HepG2 (cell line): ENCODE measurements around the gene CNPY4. TPM values are rescaled to one million over a fixed set of nuclear protein-coding genes. Genes with fewer than 3 reads are reported as not detected.

Experiments
- ADNP ChIP-seq: sonication (generic); formaldehyde crosslinking; IDR thresholded peaks from 2 replicates; pipeline ENCODE4 v1.4.0; 2020; ENCODE audit warnings: missing genetic modification reagents
- SAP130 ChIP-seq: IDR thresholded peaks from 2 replicates; pipeline ENCODE4 v1.6.1; 2016; ENCODE audit warnings: low read depth
- ZEB1 ChIP-seq: IDR thresholded peaks from 2 replicates; pipeline ENCODE4 v1.6.1; 2012; ENCODE audit warnings: mild to moderate bottlenecking, low read depth, inconsistent platforms; ENCODE audit not compliant: insufficient replicate concordance
- ZFP90 ChIP-seq: sonication (generic); formaldehyde crosslinking; IDR thresholded peaks from 2 replicates; pipeline ENCODE4 v1.8.0; 2022; ENCODE audit warnings: missing genetic modification reagents, mild to moderate bottlenecking, inconsistent platforms, borderline replicate concordance
- ZKSCAN1 ChIP-seq: fragments of 150-350 bp; IDR thresholded peaks from 2 replicates; pipeline ENCODE4 v1.6.1; 2014; ENCODE audit warnings: low read length
- ZNF329 ChIP-seq: sonication (generic); formaldehyde crosslinking; IDR thresholded peaks from 2 replicates; pipeline ENCODE4 v1.9.0; 2021; ENCODE audit warnings: low read depth, mild to moderate bottlenecking, missing genetic modification reagents
- polyA plus RNA-seq, 8 experiments: library from polyadenylated mRNA; depleted of rRNA in 3 of 8; stranded (reverse) in 7 of 8; unstranded in 1 of 8; fragments of >200 nt; fragmentation: Illumina TruSeq in 4 of 8; extraction: Trizol in 4 of 8; gene quantifications; 2 replicates each; pipeline versions ENCODE4 v1.2.1 to v1.2.3, GENCODE V29; 2011 to 2016; ENCODE audit warnings: low read depth in 4 of 8, missing spikeins in 1 of 8, mixed read lengths in 1 of 8; ENCODE audit not compliant: insufficient read depth in 1 of 8
- total RNA-seq, 5 experiments: library from RNA; depleted of rRNA; stranded (reverse); fragments of >200 nt; fragmentation: Illumina TruSeq; extraction: Trizol; gene quantifications; 2 replicates each; pipeline ENCODE4 v1.2.3, GENCODE V29; 2016; ENCODE audit warnings: low read depth in 1 of 5
- TF ChIP-seq, protein P1 (sequence below), 2 experiments: fragments of 450-650 bp in 1 of 2; sonication (generic) in 1 of 2; formaldehyde crosslinking in 1 of 2; IDR thresholded peaks; 2 replicates each; pipeline versions ENCODE4 v1.6.1 to v1.8.0; 2016 to 2022; ENCODE audit warnings: antibody characterized with exemption in 1 of 2, mild to moderate bottlenecking in 1 of 2, missing genetic modification reagents in 1 of 2
- TF ChIP-seq, protein P2 (sequence below): sonication (generic); formaldehyde crosslinking; IDR thresholded peaks from 2 replicates; pipeline ENCODE4 v1.9.0; 2022; ENCODE audit warnings: missing genetic modification reagents, mild to moderate bottlenecking, borderline replicate concordance
- TF ChIP-seq, protein P3 (sequence below): IDR thresholded peaks from 2 replicates; pipeline ENCODE4 v1.6.1; 2016; ENCODE audit warnings: missing biosample characterization, missing genetic modification reagents, low read depth

Gene CNPY4
- total and polyA plus RNA-seq, 2 of the 13 experiments (the other 11 are each of a cell fraction or from before 2014, with no cell fraction given) = 6.2 to 12.7 TPM

DNA sequence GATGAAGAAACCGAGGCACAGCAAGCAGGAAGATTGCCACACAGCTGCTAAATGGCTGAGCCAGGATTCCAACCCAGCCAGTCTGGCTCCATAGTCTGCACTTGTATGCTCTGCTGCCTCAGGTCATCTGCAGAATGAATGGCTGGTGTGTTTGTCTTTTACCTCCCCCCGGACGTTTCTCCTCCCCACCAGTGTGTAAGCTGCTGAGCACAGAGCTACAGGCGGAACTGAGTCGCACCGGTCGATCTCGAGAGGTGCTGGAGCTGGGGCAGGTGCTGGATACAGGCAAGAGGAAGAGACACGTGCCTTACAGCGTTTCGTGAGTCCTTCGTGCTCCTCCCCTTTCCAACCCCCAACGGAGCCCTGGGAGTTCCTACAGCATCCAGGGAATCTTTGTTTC is 2.6 kb downstream of the CNPY4 start (continued):
- TF ChIP-seq, protein P1, sequence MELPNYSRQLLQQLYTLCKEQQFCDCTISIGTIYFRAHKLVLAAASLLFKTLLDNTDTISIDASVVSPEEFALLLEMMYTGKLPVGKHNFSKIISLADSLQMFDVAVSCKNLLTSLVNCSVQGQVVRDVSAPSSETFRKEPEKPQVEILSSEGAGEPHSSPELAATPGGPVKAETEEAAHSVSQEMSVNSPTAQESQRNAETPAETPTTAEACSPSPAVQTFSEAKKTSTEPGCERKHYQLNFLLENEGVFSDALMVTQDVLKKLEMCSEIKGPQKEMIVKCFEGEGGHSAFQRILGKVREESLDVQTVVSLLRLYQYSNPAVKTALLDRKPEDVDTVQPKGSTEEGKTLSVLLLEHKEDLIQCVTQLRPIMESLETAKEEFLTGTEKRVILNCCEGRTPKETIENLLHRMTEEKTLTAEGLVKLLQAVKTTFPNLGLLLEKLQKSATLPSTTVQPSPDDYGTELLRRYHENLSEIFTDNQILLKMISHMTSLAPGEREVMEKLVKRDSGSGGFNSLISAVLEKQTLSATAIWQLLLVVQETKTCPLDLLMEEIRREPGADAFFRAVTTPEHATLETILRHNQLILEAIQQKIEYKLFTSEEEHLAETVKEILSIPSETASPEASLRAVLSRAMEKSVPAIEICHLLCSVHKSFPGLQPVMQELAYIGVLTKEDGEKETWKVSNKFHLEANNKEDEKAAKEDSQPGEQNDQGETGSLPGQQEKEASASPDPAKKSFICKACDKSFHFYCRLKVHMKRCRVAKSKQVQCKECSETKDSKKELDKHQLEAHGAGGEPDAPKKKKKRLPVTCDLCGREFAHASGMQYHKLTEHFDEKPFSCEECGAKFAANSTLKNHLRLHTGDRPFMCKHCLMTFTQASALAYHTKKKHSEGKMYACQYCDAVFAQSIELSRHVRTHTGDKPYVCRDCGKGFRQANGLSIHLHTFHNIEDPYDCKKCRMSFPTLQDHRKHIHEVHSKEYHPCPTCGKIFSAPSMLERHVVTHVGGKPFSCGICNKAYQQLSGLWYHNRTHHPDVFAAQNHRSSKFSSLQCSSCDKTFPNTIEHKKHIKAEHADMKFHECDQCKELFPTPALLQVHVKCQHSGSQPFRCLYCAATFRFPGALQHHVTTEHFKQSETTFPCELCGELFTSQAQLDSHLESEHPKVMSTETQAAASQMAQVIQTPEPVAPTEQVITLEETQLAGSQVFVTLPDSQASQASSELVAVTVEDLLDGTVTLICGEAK (IDR thresholded peaks at IDR 0.05) = no peak
- TF ChIP-seq, protein P1 (CRISPR knock-in tag; IDR thresholded peaks at IDR 0.05) = no peak
- TF ChIP-seq, protein P2, sequence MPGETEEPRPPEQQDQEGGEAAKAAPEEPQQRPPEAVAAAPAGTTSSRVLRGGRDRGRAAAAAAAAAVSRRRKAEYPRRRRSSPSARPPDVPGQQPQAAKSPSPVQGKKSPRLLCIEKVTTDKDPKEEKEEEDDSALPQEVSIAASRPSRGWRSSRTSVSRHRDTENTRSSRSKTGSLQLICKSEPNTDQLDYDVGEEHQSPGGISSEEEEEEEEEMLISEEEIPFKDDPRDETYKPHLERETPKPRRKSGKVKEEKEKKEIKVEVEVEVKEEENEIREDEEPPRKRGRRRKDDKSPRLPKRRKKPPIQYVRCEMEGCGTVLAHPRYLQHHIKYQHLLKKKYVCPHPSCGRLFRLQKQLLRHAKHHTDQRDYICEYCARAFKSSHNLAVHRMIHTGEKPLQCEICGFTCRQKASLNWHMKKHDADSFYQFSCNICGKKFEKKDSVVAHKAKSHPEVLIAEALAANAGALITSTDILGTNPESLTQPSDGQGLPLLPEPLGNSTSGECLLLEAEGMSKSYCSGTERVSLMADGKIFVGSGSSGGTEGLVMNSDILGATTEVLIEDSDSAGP (CRISPR knock-in tag) = peak; percentile 47; the same call in 1 of the 2 replicates
- TF ChIP-seq ZEB1 (no peak), ZNF329 (CRISPR knock-in tag) (no peak), ADNP (no peak), ZFP90 (CRISPR knock-in tag) (no peak), ZKSCAN1 (no peak), SAP130 (CRISPR knock-in tag) (peak; percentile 84)
- TF ChIP-seq, protein P3, sequence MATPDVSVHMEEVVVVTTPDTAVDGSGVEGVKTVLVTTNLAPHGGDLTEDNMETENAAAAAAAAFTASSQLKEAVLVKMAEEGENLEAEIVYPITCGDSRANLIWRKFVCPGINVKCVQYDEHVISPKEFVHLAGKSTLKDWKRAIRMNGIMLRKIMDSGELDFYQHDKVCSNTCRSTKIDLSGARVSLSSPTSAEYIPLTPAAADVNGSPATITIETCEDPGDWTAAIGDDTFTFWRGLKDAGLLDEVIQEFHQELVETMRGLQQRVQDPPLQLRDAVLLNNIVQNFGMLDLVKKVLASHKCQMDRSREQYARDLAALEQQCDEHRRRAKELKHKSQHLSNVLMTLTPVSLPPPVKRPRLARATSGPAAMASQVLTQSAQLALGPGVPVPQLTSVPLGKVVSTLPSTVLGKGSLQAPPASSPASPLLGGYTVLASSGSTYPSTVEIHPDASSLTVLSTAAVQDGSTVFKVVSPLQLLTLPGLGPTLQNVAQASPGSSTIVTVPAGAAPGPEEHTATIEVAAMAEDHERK (CRISPR knock-in tag) = no peak
